HG03460 (cell line): ENCODE results near the gene TEKT3.

Experiments used
- ATAC-seq: cut with Tn5 transposase; IDR thresholded peaks from one replicate; pipeline ENCODE4 v1.9.1; 2021; ENCODE audit not compliant: unreplicated experiment

TEKT3 gene

DNA sequence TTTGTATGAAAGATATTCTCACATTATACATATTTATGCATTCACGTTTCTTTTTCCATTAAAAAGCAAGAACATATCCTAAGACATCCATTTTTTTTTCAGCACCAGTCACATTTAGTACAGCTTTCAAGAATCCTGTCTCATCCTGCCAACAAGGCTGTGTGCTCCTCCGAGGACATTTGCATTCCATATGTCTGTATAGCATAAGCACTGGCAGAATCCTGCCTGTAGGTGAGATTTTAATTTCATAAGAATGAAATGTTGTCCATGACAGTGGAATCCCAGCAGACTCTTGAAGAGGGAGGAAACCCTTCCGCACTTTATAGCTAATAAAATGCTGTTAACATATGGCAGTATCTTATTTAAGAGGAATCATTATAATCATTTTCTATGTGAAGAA is 73.4 kb downstream of the TEKT3 start:
- no peak for ATAC-seq

GRCh38 chr17:15266325-15267125 is 74.9 kb downstream of the TEKT3 start:
- ATAC-seq = no peak

DNA sequence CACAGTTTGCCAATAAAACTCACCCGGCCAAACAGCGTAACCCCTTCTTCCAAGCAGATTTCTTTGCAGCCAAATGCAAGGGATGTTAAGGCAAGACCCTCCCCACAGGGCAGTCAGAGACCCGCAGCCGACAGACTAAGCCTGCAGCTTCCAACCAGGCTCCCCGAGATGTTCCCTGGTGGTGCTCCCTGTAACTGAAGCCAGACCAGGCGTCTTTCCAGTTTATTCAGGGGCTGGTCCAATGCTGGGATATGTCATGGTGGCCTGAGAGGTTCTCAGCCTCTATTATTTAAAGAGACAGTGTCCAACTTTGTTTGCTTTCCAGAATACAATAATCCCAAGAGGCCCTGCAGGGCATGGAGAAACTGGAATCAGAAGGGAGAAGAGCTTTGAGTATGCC is 76.3 kb downstream of the TEKT3 start, which contains the start of gene PMP22:
TSS of gene PMP22 (minus strand) at position 196 of the 400 bp plus-strand sequence. CDS start 4,599 bp downstream, outside the sequence.
- ATAC-seq = no peak

GRCh38 chr17:15264542-15264941 is 76.9 kb downstream of the TEKT3 start:
- ATAC-seq = no peak

DNA sequence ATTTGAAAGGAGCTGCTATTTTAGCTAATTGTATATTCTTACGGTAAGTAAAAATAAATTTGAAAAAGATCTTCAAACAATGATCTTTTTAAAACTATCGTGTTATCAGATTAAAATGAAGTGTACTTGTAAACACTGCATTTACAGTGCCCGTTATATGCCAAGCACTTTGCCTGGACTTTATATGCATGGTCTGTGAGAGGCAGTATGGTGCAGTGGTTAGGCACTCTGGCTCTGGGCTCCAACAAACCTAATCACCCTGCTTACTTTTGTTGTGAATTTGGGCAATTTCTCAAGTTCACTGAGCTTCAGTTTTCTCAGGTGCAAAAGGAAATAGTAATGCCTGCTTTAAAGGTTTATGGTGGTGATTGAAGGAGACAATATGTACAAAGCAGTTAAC is 77.7 kb downstream of the TEKT3 start:
- ATAC-seq = no peak

DNA sequence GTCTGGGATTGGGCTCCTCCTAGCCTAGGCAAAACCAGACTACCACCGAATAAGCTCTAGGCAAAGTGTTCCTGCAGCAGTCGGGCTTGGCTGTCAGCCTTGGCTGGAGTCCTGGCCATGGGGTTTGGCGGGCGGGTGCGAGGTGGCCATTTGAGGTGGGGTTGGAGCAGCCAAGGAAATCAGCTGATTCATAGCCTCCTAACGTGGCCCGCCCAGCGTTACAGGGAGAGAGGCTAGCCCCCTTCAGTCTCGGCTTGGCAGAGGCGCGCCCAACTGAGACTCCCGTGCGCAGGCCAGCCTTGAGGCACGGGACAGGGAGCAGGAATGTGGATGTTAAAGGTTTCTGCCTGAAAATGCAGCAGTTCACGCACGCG is 78.2 kb downstream of the TEKT3 start:
- no peak for ATAC-seq

DNA sequence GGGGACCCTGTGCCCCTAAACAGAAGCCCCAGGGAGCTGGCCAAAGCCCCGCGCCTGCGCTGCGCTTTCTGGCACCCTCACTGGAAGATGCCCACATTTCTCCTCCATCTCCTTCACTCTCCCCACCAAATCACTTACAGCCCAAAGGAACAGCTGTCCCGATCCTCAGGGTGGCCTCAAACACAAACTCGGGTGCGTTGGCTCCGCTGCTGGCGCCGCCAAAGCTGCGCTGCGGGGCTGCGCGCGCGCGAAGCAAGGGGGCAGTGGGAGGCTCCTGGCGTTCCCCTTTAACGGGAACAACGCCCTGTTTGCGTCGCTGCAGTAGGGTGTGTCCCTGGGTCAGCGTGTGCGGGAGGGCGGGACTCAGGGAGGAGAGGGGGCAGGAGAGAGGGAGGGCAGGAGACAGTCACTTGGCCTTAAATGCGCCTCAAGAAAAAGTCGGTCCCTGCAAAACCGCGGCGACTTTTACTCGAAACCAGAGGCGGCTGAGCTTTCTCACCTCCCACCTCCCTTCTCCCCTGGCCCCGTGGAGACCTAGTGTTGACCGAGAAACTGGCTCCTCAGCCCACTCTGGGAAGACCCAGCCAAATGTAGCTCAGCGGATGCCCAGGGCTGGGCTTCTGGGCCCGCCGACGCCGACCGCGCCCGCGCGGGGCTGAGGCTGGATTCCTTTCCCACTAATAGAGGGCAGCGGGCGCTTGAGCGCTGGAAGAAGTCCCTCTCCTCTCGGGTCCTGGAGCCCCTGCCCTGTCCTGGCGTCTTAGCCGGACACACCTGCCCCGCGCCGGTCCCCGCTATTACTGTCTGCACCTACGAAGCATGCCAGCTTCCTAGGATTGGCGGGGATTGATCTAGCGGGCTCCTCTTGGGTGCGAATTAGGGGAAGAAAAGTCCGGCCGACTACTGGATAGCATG is 78.8 kb downstream of the TEKT3 start:
- no peak for ATAC-seq

GRCh38 chr17:15261802-15262290 is 79.6 kb downstream of the TEKT3 start:
- no peak for ATAC-seq

- ATAC-seq = no peak
Measured at GRCh38 chr17:15261258-15261801, 80.1 kb downstream of the TEKT3 start.

DNA sequence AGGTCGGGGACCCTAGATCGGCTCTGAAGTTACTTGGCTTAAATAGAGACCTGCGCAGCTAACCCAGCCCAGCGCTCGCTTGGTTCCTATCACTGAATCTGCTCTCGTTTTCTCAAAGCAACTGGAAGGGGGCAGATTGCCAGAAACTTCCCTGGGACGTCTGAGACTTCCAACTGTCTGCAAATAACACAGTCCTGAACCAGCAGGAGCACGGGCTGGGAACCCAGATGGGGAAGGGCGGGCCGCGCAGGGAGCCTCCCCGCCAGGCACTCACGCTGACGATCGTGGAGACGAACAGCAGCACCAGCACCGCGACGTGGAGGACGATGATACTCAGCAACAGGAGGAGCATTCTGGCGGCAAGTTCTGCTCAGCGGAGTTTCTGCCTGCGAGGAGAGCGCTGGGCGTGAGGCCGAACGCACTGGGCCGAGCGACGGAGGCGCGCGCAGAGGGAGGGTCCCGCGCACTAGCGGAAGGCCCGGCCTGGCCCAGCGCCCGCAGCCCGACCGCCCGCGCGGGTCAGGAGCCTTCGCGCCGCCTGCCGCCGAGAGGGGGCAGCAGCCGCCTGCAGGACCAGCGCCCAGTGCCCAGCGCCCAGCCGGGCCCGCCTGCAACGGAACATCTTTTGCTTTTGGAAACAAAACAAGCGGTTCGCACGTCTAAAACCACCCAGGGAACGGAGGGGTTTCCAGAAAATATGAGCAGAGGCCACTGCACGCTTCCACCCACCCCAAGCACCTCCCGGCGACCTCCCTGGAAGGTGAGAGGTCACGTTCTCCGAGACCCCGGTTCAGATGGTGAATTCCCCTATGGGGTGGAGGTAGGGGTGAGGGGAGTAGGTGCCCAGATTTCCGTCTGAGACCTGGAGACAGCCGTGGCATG is 80.8 kb downstream of the TEKT3 start:
- no peak for ATAC-seq

- ATAC-seq = no peak
Measured at GRCh38 chr17:15257796-15258512, 83.4 kb downstream of the TEKT3 start.

DNA sequence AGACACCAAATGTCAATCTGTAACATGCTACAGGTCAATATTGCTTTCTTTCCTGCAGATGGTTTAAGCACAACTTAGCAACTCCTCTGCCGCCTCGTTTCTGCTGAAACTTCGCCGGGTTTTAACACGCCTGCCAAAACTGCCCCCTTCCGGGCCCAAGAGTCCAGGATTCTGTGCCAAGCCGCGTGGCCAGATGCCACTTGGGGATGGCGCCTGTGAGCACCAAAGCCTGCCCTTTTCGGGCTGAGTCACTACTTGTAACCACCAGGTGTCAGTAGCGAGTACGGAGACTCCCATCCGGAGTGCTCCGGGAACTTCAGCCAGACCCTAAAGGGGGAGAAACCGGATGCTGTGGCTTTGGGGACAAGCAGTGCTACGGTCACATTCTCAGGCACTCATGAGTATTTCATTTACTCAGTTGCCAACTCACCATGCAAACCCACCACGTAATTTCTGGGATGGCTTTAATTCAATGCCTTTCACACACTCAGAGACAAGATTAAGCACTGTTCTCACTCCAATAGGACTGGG is 84.1 kb downstream of the TEKT3 start:
- peak; percentile 66 for ATAC-seq

- no peak for ATAC-seq
Measured at GRCh38 chr17:15256689-15257088, 84.7 kb downstream of the TEKT3 start.

DNA sequence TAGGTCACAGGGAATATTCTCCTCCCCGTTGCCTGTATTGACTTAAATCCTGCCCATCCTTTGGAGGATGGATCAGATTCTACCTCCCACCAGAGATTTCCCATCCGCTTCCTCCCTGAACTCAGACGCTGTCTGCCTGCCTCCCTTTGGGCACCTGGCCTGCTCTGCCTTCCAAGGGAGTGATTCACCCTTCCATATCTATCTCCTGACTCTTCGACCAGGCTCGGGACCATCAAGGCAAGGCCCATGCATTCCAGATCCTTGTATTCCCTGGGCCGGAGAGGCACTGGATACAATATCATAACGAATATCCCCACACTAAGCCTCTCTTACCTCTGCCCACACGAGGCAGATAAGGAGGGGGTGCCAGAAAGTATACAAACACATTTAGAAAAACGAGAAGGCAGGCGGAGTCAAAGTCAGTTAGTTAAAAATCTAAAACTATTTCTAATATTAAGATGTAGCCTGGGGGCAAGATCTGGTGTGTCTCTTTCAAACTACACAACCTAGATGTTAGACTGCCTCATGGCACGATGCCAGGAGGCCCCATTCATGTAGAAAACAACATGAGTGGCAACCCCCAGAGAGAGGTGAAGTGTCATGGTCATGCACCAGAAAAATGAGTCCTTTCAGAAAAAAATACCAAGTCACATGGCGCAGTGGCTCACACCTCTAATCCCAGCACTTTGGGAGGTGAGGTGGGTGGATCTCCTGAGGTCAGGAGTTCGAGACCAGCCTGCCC is 85.5 kb downstream of the TEKT3 start:
- ATAC-seq = no peak
